GM18520 (cell line): ENCODE data around the gene GYPA.
"Not testable (repeated sequence)": the region's sequence is repeated elsewhere in the genome, so short reads cannot be mapped to it uniquely, and the experiment has no call there.

Source experiments
- ATAC-seq: cut with Tn5 transposase; IDR thresholded peaks from one replicate; pipeline ENCODE4 v1.9.1; 2021; ENCODE audit not compliant: unreplicated experiment

The GYPA gene

DNA sequence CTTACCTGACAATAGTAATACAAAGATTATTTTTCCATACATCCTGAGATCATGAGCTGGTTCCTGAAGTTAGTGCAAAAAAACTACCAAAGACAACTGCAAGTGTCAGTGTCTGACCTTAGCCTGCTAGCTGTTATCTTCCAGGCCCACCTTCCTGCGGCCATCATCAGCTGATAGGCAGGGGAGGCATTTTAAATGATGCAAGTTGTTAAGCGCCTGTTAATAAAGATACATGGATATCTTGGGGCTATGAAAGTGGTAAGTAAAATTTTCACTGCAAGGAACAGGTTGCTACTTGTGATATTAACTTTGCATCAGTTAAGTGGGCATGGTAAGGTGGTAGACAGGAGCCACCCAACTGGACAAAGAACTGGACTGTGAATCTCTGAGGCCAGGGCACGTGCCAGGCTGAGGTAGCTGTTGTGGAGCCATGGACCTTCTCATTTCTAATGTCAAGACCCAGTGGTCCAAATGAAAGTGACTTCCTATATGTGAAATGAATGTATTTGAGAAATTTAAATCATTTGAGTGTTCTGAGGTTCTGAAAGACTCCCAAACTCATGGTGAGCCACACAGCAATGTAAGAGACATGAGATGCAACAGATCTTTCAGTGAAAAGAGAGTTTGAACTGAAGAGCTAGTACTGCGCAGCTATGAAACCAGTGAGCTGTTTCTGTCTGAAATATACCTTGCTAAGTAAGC, at the start of gene GYPA:
Gene GYPA (minus strand): TSS at position 125 of the 702 bp plus-strand sequence. CDS start 83 bp downstream, at position 42.
- not testable (repeated sequence) for ATAC-seq

DNA sequence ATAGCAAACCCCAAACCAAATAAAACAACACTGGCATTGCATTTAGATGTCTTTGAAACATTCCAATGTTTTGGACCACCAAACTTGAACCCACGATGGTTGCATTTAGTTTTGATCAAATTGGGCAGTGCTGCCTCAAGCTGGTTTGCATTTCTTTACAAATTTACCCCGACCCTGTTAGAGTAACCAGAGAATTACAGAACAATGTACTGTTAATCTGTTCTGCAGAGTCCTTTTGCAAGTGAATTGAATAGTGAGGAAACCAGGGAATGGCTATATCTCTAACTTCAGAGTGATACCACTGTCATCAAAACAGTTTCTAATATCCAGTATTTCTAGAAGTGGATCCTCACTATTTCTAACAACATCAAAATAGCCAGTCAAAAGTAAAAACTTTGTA, 49.5 kb upstream of the GYPA start:
- no peak for ATAC-seq

DNA sequence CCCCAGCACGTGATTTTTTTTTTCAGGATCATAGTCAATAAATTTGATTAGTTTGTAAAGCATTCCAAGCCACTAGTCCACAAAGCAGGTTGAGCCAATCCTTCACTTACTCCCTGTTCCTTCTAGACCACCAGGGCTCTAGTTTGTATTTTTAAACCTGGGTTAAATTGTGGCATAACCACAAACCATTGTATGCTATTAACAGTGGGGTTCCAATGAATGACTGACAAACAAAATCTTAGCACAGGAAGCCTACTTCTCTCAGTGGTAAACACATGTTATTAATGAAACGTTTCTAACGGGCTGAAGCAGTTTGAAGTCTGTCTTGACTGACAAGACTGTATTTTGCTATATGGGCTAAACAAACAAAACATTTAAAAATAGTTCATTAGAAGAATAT, 48.6 kb upstream of the GYPA start:
- ATAC-seq = peak; percentile 73

DNA sequence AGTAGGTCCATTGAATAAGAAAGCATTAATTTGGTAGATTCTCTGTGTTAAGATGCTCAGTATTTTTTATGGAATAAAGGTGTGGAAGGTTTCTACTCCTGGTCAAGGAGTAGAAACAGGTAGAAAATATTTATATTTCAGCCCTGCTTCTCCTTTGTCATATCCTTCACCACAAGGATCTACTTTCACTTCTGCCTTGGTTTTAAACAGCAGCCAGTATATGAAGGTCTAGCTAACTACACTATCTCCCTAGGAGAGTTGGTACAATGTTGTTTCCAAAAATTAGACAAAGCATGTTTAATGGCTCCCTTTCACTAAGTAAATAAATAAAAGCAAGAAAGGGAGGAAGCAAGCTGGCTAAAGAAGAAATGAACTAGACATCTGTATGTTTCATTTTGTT, 44.6 kb upstream of the GYPA start:
- no peak for ATAC-seq

DNA sequence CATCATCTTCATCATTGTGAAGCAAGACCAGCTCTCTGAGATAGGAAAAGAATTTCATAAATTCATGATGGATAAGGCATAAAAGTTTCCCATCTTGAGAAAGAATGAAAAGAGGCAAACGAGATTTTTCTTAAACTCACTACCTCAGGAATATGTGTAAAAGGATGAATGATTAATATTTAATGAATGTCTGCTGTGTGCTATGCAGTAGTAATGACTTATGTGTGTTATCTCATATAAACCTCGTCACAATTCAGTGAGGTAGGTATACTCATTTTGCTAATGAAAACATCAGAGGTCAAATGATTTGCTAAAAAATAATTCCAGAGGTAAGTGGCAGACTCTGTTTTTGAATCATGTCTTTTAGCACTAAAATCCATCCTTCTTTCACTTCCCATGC, 42.6 kb upstream of the GYPA start:
- ATAC-seq = no peak

DNA sequence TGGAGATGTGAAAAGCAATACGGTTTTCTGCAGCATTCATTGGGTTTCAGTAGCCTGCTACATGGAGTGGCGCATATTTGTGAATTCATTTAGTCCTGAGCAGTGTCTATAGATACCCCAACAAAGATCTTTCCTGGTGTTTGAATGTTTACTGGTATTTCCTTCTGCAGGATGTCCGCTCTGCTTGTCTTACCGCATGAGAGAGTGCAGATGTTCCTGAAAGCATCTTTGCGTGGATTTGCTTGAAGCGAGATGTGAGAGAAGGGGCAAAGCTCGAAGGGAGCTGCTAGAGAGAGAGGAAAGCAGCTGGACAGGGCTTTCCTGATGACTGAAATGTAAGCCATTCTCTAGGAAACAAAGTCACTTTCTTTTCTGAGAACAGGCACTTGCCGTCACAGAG, 40.9 kb upstream of the GYPA start:
- ATAC-seq = no peak

DNA sequence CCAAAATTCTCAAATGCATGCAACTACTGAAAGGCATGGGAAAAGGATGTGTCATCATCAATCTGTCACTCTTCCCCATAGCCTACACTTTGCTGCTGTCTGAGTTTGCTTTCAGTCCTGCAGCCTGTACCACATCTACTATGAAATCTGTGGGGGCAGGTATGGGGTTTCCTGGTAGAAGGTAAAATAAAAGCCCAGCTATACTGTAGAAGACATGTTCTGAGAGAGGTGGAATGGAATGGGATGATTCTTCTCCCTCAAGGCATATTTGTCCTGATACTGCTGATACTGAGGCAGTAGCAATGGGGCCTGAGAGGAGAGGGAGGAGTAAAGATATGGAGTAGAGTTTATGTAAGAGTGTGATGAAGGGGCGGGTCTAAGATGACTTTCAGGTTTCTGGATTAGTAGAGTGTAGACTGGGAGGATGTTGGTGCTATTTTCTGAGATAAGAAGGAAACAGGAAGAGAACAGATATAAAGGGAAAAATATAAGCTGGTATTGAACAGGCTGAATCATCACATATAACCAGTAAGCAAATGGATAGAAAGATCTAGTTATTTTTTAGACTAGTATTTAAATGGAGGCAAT, 38.7 kb upstream of the GYPA start:
- no peak for ATAC-seq

DNA sequence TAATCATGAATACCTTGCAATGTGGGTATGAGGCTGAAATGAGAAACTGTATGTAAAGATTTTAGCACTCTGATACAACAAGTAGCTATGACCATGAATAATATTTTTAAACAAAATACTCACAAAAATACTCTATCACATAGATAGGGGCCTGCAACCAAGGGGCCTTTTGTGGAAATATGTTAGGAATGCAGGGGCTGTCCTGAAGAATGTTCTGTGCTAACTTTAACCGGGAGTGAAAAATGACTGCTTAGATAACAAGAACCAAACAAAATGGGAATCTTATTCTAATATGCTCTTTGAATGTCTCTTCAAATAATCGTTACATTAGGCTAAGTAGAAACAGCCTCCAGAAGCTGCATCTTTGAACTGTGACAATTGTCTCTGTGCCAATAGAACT, 37.9 kb upstream of the GYPA start:
- no peak for ATAC-seq

DNA sequence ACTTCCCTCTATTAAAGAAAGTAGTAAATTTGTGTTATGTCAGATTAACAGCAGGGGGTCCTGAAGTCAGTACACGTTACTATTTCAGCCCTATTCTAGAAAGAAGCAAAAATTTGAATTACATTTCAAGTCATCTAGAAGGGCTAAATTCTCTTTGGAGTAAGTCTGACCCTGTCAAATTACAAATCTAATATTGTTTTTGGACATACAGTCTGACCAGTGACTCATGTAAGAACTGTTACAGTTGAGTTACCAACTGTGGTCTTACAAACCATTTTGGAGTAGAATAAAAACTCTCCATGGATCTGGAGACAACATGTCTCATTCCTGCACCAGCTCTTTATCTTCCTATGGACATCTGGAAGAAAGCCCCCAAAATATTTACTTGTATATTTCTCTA, 36.0 kb upstream of the GYPA start:
- no peak for ATAC-seq

DNA sequence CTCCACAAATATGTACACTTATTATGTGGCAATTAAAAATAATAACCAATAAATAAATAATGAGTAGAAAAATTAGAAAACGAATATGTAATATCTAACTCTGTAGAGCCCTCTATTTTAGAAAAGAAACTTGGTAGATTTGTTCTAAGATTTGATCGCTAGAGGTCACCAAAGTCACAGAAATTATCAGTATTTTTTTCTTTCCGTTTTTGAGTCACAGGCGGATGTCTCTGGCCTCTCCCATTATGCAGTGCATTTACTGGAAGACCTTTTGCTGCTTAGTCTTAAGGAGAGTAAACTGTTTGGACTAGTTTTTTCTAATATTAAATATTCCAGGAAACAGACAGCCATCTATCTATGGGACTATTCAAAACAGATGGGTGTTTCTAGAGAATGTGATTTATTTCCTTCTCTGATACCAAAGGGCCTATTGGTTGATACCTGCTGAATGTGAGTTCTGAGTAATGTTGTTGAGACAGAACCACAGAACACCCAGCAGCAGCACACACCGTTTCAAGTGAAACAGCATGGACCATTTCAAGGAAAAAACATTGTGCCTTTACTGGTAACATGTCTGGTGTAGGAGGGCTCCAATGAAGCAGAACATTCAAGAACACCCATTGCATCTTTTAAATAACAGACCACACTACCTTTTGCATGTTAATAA, 34.0 kb upstream of the GYPA start:
- ATAC-seq = peak; percentile 67

DNA sequence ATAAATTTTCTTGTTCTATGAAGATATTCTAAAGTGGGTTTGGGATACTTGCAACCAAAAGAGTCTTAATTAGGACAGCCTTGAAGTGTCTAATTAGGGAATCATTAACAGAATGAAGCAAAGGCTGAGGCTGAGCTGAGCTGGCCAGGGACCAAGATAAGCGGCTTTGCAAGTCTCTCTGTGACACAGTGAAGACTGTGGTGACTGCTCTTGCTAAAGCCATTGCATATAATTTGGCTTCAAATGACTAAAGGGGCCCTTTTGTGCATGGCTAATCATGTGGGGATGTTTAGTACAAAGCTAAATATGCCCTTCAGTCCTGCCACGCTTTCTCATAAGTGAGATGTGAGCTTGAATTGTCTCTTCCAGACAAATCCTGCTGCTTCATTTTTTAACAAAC, 31.2 kb upstream of the GYPA start:
- no peak for ATAC-seq

DNA sequence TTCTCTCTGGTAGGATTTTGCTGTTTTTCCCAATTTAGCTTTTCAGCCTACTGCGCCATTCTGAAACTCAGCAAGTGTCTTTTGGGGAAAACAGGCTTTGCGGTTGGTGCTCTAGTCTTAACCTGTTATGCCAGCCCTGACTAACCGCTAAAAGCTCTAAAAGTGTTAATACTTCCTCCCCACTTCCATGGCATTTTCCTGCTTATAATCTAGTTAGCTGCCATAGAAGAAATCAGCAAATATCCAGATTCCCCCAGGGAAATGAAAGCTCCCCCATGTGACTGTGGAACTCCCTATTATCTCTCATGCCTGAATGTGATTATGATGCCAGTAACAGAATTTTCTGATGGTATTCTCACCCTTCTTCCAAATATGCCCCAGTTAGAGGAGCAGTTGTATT, 28.7 kb upstream of the GYPA start:
- ATAC-seq = no peak

DNA sequence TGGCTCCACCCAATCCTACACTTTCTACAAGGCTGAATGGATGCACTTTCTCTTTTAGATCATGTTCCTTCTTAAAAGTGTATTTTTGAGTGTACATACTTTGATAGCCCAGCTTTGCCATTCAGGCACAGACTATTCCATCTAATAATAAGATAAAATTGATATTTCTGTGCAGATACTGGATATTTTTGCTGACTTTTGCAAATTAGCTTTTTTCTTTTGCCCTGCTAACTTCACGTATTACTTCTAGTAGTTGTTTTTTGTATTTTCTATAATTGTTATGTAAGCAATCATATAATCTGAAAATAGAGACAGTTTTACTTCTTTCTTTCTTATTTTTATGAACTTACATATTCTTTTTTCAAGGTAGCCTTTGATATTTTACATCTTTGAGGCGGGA, 13.5 kb upstream of the GYPA start:
- no peak for ATAC-seq

DNA sequence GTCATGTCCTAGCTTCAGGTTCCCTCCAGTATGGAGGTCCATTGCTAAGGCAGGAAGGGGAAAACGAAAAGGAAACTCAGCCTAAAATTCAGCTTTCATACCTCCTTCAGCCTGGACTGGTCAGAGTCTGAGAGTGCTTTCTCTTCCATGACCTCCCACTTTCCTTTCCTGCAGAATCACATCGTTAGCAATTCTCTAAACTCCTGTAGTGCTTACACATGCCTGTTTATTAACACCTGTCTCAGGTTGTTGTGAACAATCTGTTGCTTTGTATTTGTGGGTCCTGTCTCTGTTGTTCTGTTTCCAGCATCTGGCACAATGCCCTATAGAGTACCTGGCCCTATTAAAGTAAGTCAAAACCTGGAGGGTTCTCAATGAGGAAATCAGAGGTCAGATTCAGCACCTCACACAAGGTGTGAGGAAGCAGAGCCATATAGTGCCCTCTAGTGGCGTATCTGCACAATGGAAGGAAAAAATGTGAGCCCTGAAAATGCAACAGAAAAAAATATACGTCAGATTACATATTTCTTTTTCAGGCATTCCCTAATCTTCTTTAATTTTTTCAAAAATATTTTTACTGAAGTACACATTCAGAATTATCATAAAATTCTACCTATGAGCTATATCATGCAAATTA, 2.3 kb upstream of the GYPA start:
- peak; percentile 72 for ATAC-seq

DNA sequence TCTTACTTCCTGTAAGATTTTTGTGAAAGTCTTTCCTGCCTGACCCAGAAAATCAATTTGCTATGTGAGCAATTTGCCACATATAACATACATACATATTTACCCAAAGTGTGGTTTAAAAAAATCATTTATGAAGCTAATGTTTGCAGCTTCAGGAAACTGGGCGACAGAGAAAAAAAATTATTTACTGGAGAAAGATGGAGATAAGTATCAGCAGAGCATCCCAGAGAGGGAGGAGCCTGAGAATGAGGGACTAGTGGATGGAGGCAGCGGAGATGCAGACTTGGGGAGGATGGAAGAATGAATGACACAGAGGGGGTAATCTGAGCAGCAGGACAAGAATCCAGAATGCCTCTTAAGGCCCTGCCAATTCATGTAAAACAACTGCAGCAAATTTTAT, 975 bp upstream of the GYPA start:
- no peak for ATAC-seq

DNA sequence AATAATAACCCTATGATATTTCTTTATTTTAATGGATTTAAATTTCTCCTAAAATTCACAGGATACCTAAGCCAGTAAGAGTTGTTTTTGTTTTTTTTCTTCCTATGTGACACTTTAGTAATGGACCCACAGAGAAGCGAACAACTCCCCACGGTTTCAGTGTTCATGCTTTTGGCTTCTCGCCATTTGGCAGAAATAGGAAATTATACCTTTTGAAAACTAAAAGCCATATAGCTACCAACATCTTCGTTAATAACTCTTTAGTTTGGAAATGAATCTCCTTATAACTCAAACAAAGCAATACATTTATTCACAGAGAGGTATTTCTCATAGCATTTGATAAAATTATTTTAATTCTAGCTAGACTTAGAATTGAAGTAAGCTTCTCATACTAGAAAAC, 527 bp downstream of the GYPA start:
- ATAC-seq = not testable (repeated sequence)

DNA sequence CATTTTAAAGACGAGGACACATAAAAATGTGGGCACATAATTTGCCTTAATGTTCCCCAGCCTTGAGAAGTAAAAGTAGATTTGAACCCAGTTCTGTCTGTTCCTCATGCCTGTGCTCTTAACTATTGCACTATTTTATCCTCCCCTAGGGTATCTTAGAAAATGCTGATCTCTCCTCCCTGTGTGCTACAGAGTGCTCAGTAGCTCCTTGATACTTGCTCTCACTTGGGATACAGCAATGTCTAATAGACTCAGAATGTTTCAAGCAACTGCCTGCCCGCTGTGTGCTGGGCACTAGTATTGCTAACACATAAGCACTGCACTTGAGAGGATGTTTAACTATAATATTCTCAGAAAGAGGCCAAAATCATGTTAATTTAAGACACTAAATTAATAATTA, 971 bp downstream of the GYPA start:
- ATAC-seq = not testable (repeated sequence)

DNA sequence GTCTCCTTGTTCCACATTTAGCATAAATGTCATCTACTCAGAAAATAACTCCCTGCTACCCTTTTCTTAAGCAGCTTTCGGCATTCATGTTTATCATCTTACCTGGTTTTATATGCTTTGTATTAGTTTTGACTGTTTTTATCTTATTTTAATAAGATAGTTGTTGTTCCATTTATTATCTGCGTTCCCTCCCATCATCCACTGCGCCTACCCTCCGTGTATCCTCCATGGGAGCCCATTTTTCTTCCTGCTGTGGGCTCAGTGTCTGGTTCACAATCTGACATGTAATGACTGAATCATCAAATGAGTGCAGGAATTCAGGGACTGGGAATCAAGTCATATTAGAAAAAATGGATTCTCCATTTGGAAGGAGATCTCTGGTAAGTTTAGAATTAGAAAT, 2.3 kb downstream of the GYPA start:
- ATAC-seq = not testable (repeated sequence)

DNA sequence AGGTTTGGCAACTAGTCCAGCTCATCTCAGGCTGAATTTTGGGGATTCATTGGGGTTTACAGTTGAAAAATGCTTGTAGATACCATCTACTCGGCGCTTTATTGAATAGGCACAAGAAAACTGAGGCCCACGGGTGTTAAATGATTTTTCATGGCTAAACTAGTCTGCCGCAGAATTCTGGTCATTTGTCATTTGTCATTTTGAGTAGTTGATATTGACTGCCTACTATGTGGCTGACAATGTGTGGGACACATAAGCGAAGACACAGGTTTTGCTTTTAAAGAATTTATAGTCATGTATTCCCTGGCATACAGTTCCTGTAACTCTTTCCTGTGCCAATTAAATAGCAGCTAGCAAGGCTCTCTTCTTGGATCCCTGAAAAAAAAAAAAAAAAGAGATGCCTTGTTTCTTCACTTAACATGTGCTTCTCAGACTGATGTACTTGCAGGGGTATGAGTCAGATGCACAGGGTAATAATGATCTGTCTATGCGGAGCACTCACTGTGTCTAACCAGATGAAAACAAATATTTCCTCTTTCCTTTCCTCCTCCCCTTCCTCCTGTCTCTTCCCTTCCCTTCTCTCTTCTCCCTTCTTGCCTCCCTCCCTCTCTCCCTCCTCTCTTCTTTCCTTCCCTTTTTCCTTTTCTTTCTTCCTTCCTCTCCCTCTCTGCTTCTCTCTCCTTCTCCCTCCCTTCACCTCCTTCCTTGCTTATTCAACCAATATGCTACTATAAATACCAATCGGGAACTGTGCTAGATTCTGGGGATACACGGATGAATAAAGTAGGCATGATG, 3.2 kb downstream of the GYPA start:
- not testable (repeated sequence) for ATAC-seq

DNA sequence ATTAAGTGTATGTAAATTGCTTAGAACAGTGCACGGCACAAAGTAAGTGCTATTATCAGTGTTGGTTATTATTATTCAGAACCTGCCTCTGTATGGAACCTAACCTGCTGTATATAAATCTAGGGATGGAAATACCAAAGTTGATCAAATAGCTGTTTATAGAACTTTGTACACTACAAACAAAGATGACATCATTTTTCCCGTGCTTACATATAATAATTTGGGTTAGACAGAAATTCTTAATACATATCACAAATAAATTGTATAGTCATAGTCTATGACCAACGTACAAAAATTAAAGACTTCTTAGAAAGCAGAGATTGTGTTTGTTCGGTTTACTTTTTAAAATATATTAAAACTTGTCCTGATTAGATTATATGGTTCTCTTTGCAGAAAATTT, 4.3 kb downstream of the GYPA start:
- ATAC-seq = not testable (repeated sequence)

DNA sequence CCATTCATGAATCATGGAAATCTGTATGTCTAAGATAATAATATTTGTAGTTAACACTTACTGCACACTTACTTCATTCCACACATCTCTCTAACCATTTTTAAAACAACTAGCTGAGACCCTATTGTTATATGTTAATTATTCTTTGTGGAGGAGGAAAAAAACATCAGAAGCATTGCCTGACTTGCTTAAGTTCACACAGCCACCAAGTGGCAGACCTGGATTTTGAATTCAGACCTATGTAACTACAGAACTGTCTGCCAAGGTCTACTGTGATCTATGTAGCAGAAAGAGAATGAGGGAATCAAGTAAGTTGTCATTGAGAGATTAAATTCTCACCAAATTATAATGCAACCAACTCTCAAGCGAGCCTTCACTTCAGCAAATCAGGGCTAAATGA, 10.4 kb downstream of the GYPA start:
- ATAC-seq = not testable (repeated sequence)
